OCI-LY3 (cell line): ENCODE measurements around the gene CLDN25.

Source experiments
- H2AFZ ChIP-seq: fragments of 200-600, 300-600 bp; shearing (Covaris generic); 2 replicates; pipeline ENCODE4 v1.6.0; 2014; ENCODE audit warnings: antibody characterized with exemption, low read depth, low read length
- H3K27ac ChIP-seq: fragments of 200-600, 300-600 bp; sonication (generic); 2 replicates; pipeline ENCODE4 v1.5.1; 2014; ENCODE audit warnings: mild to moderate bottlenecking, low read length, moderate library complexity, mixed read lengths
- H3K27me3 ChIP-seq: fragments of 200-600, 300-600 bp; sonication (generic); 2 replicates; pipeline ENCODE4 v1.6.1; 2014; ENCODE audit warnings: low read depth, low read length, mixed read lengths
- H3K36me3 ChIP-seq: fragments of 200-600, 300-600 bp; sonication (generic); replicated peaks from 2 replicates; pipeline ENCODE3; 2014; ENCODE audit warnings: low read depth, low read length, mixed read lengths
- H3K4me1 ChIP-seq: fragments of 300-600, 200-600 bp; sonication (generic); 2 replicates; pipeline ENCODE4 v1.6.1; 2014; ENCODE audit warnings: low read length, mixed read lengths
- H3K4me2 ChIP-seq: fragments of 200-600, 300-600 bp; sonication (generic); 2 replicates; pipeline ENCODE4 v1.6.1; 2014; ENCODE audit warnings: low read length, mixed read lengths
- H3K4me3 ChIP-seq: fragments of 300-600, 200-600 bp; sonication (generic); 2 replicates; pipeline ENCODE4 v1.5.1; 2014; ENCODE audit warnings: antibody characterized with exemption, mild to moderate bottlenecking, low read length, moderate library complexity
- H3K79me2 ChIP-seq: fragments of 300-600, 200-600 bp; shearing (Covaris generic); 2 replicates; pipeline ENCODE4 v1.6.1; 2014; ENCODE audit warnings: mild to moderate bottlenecking, low read length, mixed read lengths
- H3K9ac ChIP-seq: fragments of 300-600, 200-600 bp; shearing (Covaris generic); 2 replicates; pipeline ENCODE4 v1.6.0; 2014; ENCODE audit warnings: mild to moderate bottlenecking, low read length, moderate library complexity
- H3K9me3 ChIP-seq: fragments of 200-600, 300-600 bp; shearing (Covaris generic); 2 replicates; pipeline ENCODE4 v1.6.1; 2014; ENCODE audit warnings: low read length, mixed read lengths; ENCODE audit not compliant: insufficient read depth
- H4K20me1 ChIP-seq: fragments of 200-600, 300-600 bp; sonication (generic); 2 replicates; pipeline ENCODE4 v1.6.1; 2016; ENCODE audit warnings: low read length, mixed read lengths; ENCODE audit not compliant: insufficient read depth
- CTCF ChIP-seq: fragments of 200-600, 300-600 bp; sonication (generic); IDR thresholded peaks from 2 replicates; pipeline ENCODE4 v1.5.1; 2014; ENCODE audit warnings: antibody characterized with exemption, low read length, low read depth
- EZH2phosphoT487 ChIP-seq: fragments of 200-600 bp; shearing (Covaris generic); IDR thresholded peaks from 2 replicates; pipeline ENCODE4 v1.6.1; 2018; ENCODE audit warnings: antibody characterized with exemption, mixed run types, low read depth

CLDN25 gene

DNA sequence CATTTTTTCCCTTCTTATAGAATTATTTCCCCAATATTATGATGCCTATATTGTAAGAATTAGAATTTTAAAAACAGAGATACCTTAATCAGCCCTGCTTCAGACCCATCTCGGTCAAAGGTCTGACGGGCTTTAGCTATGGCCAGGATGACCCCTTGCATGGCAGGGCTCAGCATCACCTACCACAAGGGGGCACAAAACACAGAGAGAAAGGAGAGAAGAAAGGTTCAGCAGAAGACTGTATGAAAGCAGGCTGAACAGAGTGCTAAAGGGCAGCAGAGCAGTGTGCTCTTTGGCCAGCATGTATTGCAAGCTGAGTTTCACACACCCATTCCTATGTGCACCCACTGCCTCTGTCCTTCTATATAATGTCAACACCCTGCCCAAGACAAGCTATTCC, 26.8 kb downstream of the CLDN25 start:
- Histone ChIP-seq H3K27me3 (no peaks in the 10 kb centered on the region), H3K27ac (no peak overlapping the region), H3K4me1 (no peaks in the 10 kb centered on the region), H3K4me2 (no peak overlapping the region), H4K20me1 (no peaks in the 10 kb centered on the region), H3K9ac (no peak overlapping the region), H3K36me3 (peaks cover 42% of the 10 kb centered on the region), H2AFZ (no peak overlapping the region), H3K4me3 (no peak overlapping the region), H3K9me3 (no peaks in the 10 kb centered on the region), H3K79me2 (no peaks in the 10 kb centered on the region)
- TF ChIP-seq EZH2phosphoT487, result no peak
- peak; percentile 62 for TF ChIP-seq CTCF

DNA sequence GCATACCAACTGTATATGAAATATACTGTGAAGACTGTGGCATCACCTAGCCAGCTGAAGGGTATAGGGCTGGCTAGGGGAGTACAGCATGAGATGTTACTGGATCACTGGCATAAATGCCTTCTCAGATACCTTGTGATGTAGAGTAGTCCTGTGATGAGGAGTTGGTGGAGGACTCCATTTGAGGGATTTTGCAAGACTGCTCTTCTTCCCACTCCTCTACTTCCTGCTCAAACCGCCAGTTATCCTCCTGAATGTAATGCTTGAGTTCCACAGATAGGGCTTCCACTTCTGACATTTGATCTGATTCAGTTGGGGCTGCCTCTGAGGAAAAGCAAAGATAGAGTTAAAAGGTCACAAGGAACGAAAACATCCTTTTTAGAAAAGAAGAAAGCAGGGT, 29.3 kb downstream of the CLDN25 start:
- H4K20me1 ChIP-seq, result no peaks in the 10 kb centered on the region
- H3K4me3 ChIP-seq, result no peak overlapping the region
- no peaks in the 10 kb centered on the region for H3K79me2 ChIP-seq
- no peaks in the 10 kb centered on the region for H3K4me1 ChIP-seq
- peaks cover 44% of the 10 kb centered on the region for H3K36me3 ChIP-seq
- no peak overlapping the region for H3K4me2 ChIP-seq
- no peak overlapping the region for H3K9ac ChIP-seq
- no peak for TF ChIP-seq EZH2phosphoT487
- no peak for TF ChIP-seq CTCF
- no peaks in the 10 kb centered on the region for H3K9me3 ChIP-seq
- no peak overlapping the region for H3K27ac ChIP-seq
- H2AFZ ChIP-seq, result no peak overlapping the region
- no peaks in the 10 kb centered on the region for H3K27me3 ChIP-seq

GRCh38 chr11:113814181-113814580, 34.6 kb downstream of the CLDN25 start:
- Histone ChIP-seq H3K4me2 (no peak overlapping the region), H2AFZ (no peak overlapping the region), H4K20me1 (no peaks in the 10 kb centered on the region), H3K79me2 (no peaks in the 10 kb centered on the region), H3K27me3 (no peaks in the 10 kb centered on the region), H3K27ac (no peak overlapping the region), H3K36me3 (peaks cover 31% of the 10 kb centered on the region), H3K9ac (no peak overlapping the region), H3K9me3 (no peaks in the 10 kb centered on the region), H3K4me1 (no peaks in the 10 kb centered on the region), H3K4me3 (no peak overlapping the region)
- TF ChIP-seq EZH2phosphoT487 (no peak), CTCF (no peak)

DNA sequence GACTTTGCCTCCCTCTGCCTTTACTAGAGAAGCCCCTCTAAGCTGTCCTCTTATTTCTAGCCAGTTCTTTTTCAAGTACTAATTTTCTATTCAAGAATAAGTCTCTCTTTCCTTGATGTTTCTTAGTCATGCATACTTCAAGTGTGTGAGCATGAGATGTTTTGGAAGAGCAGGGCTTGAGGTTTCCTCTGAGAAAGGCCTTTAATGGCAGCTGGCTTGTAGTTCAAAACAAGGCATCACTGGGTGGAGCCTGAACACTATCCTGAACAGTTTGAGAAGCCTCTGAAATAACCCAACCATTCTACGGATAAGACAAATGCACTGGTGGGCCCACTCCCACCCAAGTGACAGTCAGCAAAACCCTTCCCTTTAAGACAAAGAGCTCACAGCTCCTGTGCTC, 37.6 kb downstream of the CLDN25 start:
- Histone ChIP-seq H3K9ac (no peak overlapping the region), H3K4me3 (no peak overlapping the region)

More for the DNA sequence above, 37.6 kb downstream of the CLDN25 start:
- no peaks in the 10 kb centered on the region for H3K9me3 ChIP-seq
- no peak overlapping the region for H3K4me2 ChIP-seq
- no peak overlapping the region for H3K27ac ChIP-seq
- TF ChIP-seq EZH2phosphoT487, result no peak
- TF ChIP-seq CTCF, result no peak
- H3K36me3 ChIP-seq, result peaks cover 45% of the 10 kb centered on the region
- H3K4me1 ChIP-seq, result no peaks in the 10 kb centered on the region
- no peaks in the 10 kb centered on the region for H3K79me2 ChIP-seq
- no peaks in the 10 kb centered on the region for H3K27me3 ChIP-seq
- no peaks in the 10 kb centered on the region for H4K20me1 ChIP-seq
- H2AFZ ChIP-seq, result no peak overlapping the region
